Upper lobe of right lung (tissue), 1 donor: ENCODE results near the gene BRD4. TPM values are rescaled to one million over a fixed set of nuclear protein-coding genes. Genes with fewer than 3 reads are reported as not detected.

Source experiments
- ATAC-seq: fragments of 200-7000 bp; cut with Tn5 transposase; one replicate; pipeline ENCODE4 v1.9.1; 2020; ENCODE audit warnings: mild to moderate bottlenecking, moderate library complexity
- DNase-seq: peaks from one replicate; pipeline ENCODE4 v3.0.0-alpha.2; 2020
- H3K27ac ChIP-seq: fragments of 200-600 bp; one replicate; pipeline ENCODE4 v1.8.0; 2022
- H3K27me3 ChIP-seq: fragments of 200-600 bp; one replicate; pipeline ENCODE4 v1.8.0; 2022; ENCODE audit warnings: mild to moderate bottlenecking
- H3K36me3 ChIP-seq: fragments of 200-600 bp; one replicate; pipeline ENCODE4 v1.8.0; 2022
- H3K4me1 ChIP-seq: fragments of 200-600 bp; one replicate; pipeline ENCODE4 v1.8.0; 2022
- H3K4me3 ChIP-seq: fragments of 200-600 bp; one replicate; pipeline ENCODE4 v1.8.0; 2022; ENCODE audit warnings: mild to moderate bottlenecking
- H3K9me3 ChIP-seq: fragments of 200-600 bp; one replicate; pipeline ENCODE4 v1.8.0; 2022
- intact Hi-C: fragments of 100-400 bp; cut with DNase I; formaldehyde crosslinking; loops from one replicate; pipeline ENCODE4 v1.11.0; 2022
- total RNA-seq: library from RNA; stranded (reverse); fragmentation: NEBNext Ultra II Directional; extraction: Animal tissue kit (Norgen Biotek cat#: 25700); gene quantifications from one replicate; pipeline ENCODE4 v1.2.1, GENCODE V29; 2021
- TF ChIP-seq, protein P1 (sequence below): fragments of 200-600 bp; IDR thresholded peaks from one replicate; pipeline ENCODE4 v1.8.0; 2022; ENCODE audit warnings: antibody characterized with exemption
- donor health status: DM: no; HTN: yes; CAD: no; lungs with severe emphysema.

BRD4 gene
- total RNA-seq, 1 donor from 2014 or later = 101 TPM

DNA sequence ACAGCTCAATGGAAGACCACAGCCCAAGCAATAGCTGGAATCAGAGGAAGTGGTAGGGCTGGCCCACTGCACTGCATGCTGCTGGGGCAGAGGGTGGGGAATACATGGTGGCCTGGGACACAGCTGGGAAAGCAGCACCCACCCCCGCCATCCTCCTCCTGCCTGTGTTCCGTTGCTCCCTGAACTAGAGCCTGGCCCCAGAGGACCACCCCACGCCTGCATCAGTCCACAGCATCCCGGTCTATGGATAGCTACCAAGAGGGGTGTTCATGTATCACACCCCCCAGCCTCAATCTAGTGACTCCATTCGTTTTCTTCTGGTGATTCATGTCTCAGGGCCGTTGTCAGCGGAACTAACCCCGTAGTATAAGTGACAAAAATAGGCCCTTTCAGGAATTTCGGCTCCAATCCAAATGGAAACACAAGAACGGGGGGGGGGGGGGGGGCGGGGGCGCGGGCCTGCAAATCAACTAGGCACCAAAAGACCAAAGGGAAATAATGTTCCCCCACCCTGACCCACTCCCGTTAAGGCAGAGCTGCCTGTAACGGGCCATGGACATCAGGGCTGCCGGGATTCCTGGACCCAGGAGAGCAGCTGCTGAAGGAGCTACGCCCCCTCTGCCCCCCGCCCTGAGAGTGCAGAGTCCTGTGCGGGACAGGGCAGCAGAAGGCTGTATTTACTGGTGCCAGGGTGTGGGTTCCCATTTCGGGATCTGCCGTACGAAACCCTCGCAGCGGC lies 81.2 kb downstream of the BRD4 start:
- no peaks in the 10 kb centered on the region for H3K9me3 ChIP-seq
- TF ChIP-seq, protein P1, sequence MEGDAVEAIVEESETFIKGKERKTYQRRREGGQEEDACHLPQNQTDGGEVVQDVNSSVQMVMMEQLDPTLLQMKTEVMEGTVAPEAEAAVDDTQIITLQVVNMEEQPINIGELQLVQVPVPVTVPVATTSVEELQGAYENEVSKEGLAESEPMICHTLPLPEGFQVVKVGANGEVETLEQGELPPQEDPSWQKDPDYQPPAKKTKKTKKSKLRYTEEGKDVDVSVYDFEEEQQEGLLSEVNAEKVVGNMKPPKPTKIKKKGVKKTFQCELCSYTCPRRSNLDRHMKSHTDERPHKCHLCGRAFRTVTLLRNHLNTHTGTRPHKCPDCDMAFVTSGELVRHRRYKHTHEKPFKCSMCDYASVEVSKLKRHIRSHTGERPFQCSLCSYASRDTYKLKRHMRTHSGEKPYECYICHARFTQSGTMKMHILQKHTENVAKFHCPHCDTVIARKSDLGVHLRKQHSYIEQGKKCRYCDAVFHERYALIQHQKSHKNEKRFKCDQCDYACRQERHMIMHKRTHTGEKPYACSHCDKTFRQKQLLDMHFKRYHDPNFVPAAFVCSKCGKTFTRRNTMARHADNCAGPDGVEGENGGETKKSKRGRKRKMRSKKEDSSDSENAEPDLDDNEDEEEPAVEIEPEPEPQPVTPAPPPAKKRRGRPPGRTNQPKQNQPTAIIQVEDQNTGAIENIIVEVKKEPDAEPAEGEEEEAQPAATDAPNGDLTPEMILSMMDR = no peak
- ATAC-seq (no peak), DNase-seq (no peak)
- H3K4me1 ChIP-seq = peaks cover 58% of the 10 kb centered on the region
- intact Hi-C loops = no loop called here
- peaks cover 86% of the 10 kb centered on the region for H3K36me3 ChIP-seq
- H3K27ac ChIP-seq = peak overlapping the region; percentile 84
- H3K27me3 ChIP-seq = no peaks in the 10 kb centered on the region
- H3K4me3 ChIP-seq = peak overlapping the region; percentile 15

DNA sequence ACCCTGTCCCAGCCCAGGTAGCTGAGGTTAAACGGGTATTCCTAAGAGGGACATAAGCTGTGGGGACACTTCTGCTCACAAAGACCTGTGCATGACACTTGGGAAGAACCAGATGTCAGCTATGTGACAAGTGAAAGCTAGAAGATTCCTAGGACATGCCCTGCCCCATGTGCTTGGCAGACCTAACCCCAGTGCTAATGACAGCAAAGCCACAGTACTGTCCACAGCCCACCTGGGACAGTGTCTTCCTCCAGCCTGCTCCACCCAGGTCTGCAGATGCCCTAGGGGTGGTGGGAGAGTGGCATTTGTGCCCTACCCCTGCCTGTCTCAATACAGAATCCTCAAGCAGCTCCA lies 81.7 kb downstream of the BRD4 start:
- Histone ChIP-seq H3K9me3 (no peaks in the 10 kb centered on the region), H3K36me3 (peaks cover 86% of the 10 kb centered on the region), H3K4me3 (no peak overlapping the region), H3K27me3 (no peaks in the 10 kb centered on the region), H3K4me1 (peaks cover 58% of the 10 kb centered on the region), H3K27ac (peak overlapping the region; percentile 84)
- no peak for DNase-seq
- TF ChIP-seq, protein P1 = no peak
- no peak for ATAC-seq
- intact Hi-C loops = no loop called here

DNA sequence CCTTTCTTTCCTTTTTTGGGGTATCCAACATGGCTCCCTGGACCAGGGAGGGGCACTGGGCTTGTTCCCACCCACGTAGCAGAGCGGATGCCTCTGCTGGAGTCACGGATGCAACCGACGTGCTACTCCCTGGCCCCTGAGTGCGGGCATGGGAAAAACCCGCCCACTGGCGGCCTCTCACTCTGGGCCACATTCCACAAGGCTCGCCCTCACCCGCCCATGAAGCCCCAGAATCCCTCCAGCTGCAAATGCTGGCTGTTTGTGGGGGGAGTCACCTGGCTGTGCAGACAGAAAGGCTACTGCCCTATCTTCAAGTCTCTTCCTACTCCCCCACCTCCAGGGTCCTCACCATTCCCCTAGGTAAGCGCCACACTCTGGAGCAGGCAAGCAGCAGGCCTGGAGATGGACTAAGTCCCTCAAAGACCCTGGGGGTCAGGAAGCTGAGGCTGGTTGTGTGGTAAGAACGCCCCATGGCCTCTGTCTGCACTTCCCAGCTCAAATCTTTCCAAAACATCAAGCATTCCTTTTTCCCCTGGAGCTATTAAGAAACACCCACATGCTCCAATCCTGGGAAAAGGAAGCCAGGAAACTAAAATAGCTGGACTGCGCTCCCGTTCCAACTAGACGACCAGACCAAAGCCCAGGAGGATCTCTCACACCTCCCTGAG lies 82.2 kb downstream of the BRD4 start:
- Histone ChIP-seq H3K4me3 (no peak overlapping the region), H3K27ac (peak overlapping the region; percentile 84), H3K9me3 (no peaks in the 10 kb centered on the region), H3K27me3 (no peaks in the 10 kb centered on the region), H3K4me1 (peaks cover 58% of the 10 kb centered on the region), H3K36me3 (peaks cover 86% of the 10 kb centered on the region)
- TF ChIP-seq, protein P1 = no peak
- ATAC-seq (no peak), DNase-seq (no peak)
- intact Hi-C loops = no loop called here

DNA sequence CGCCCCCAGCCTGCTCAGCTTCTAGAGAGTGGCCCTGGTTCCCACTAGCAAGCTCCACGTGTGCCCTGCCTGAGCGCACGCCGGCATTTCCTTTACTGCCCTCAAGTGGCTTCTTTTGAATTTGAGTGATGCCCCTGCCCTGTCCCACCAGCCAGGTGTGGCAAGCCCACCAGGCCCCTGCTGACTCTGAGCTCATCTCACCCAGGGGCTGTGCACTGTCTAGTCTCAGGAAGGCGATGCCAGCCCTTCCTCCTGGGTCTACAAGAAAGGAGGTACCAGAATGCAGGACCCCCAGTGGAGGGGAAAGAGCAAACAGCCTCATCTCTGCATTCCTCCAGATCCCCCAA lies 82.8 kb downstream of the BRD4 start:
- no peak overlapping the region for H3K4me3 ChIP-seq
- no peaks in the 10 kb centered on the region for H3K9me3 ChIP-seq
- peaks cover 86% of the 10 kb centered on the region for H3K36me3 ChIP-seq
- intact Hi-C loops = no loop called here
- H3K4me1 ChIP-seq = peaks cover 58% of the 10 kb centered on the region
- ATAC-seq = no peak
- no peak for DNase-seq
- peak overlapping the region; percentile 84 for H3K27ac ChIP-seq
- no peaks in the 10 kb centered on the region for H3K27me3 ChIP-seq
- TF ChIP-seq, protein P1 = no peak

DNA sequence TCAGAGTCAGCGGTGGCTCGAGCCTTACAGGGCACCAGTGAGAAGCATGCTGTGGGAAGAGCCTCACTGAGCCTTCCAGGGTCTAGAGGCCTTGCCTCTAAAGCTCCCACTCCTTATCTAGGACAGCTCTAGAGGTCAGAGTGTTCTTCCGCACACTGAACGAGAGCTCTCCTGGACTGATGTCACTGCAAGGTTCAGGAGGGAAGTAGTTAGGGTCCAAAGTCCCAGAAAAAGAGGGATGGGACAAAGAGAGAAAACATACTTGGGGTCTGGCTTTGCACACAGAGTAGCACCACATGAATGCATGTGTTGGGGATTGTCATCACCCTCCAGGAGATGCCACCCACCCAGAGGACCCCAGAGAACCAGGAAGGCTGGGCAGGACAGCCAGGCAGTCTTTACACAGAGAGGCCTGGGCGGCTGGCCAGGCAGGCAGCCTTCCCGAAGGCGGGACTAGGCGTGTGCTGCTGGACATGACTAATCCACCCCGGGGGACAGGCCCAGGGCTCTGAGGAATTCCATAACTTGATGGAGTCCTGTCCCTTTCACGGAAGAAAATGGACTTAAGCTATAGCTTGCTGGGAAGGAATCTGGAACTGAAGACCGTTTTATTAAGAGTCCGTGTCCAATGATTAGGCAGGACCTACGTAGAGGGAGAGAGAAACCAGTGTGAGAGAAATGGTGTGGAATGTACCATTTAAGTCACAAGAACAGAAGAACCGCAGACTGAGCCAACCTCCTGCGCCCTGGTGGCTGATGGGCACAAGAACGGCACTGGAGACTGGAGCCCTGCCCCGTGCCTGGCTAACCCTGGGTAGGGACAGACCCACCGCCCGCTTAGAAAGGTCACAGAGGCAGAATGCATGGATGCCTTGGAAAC lies 83.5 kb downstream of the BRD4 start:
- H3K36me3 ChIP-seq = peaks cover 84% of the 10 kb centered on the region
- intact Hi-C loops = no loop called here
- ATAC-seq = peak; percentile 50

More for the DNA sequence above, 83.5 kb downstream of the BRD4 start:
- TF ChIP-seq, protein P1 = no peak
- DNase-seq = no peak
- Histone ChIP-seq H3K4me1 (peaks cover 58% of the 10 kb centered on the region), H3K4me3 (no peak overlapping the region), H3K27ac (peak overlapping the region; percentile 84), H3K27me3 (no peaks in the 10 kb centered on the region), H3K9me3 (no peaks in the 10 kb centered on the region)
